GM23338 (cell line): ENCODE results near the gene DYSF. TPM values are rescaled to one million over a fixed set of nuclear protein-coding genes. Genes with fewer than 3 reads are reported as not detected.

Experiments
- ATAC-seq: fragments of 200-7000 bp; cut with Tn5 transposase; 3 replicates; pipeline ENCODE4 v1.9.1; 2020
- DNase-seq: peaks from one replicate; pipeline ENCODE4 v3.0.0-alpha.2; 2015; ENCODE audit warnings: low spot score
- H2AFZ ChIP-seq: fragments of 200-600 bp; sonication (generic); 2 replicates; pipeline ENCODE4 v1.8.0; 2016; ENCODE audit warnings: antibody characterized with exemption, mild to moderate bottlenecking, moderate library complexity
- H3F3A ChIP-seq: fragments of 200-600 bp; sonication (generic); replicated peaks from 2 replicates; pipeline ENCODE4 v1.8.0; 2017; ENCODE audit warnings: antibody characterized with exemption, mixed run types, low read depth
- H3K27ac ChIP-seq: fragments of 200-600 bp; sonication (generic); 2 replicates; pipeline ENCODE4 v1.6.1; 2016; ENCODE audit warnings: low read depth
- H3K27me3 ChIP-seq: fragments of 200-600 bp; sonication (generic); 2 replicates; pipeline ENCODE4 v1.8.0; 2016; ENCODE audit warnings: mild to moderate bottlenecking, mixed run types, moderate library complexity; ENCODE audit not compliant: insufficient read depth
- H3K36me3 ChIP-seq: fragments of 200-600 bp; sonication (generic); 2 replicates; pipeline ENCODE4 v1.8.0; 2016; ENCODE audit warnings: mild to moderate bottlenecking; ENCODE audit not compliant: insufficient read depth
- H3K4me1 ChIP-seq: fragments of 200-600 bp; sonication (generic); 2 replicates; pipeline ENCODE4 v1.8.0; 2016; ENCODE audit warnings: mild to moderate bottlenecking, moderate library complexity; ENCODE audit not compliant: insufficient read depth
- H3K4me2 ChIP-seq: fragments of 200-600 bp; sonication (generic); 2 replicates; pipeline ENCODE4 v1.7.1; 2017; ENCODE audit warnings: mixed run types
- H3K4me3 ChIP-seq: fragments of 200-600 bp; sonication (generic); 2 replicates; pipeline ENCODE4 v1.6.1; 2016; ENCODE audit warnings: mixed run types
- H3K79me2 ChIP-seq: fragments of 200-600 bp; sonication (generic); replicated peaks from 2 replicates; pipeline ENCODE4 v1.8.0; 2017; ENCODE audit warnings: mild to moderate bottlenecking; ENCODE audit not compliant: insufficient read depth
- H3K9me2 ChIP-seq: fragments of 200-600 bp; sonication (generic); 2 replicates; pipeline ENCODE4 v1.8.0; 2017; ENCODE audit not compliant: insufficient read depth
- H4K20me1 ChIP-seq: fragments of 200-600 bp; sonication (generic); replicated peaks from 2 replicates; pipeline ENCODE4 v1.8.0; 2017; ENCODE audit warnings: mild to moderate bottlenecking; ENCODE audit not compliant: insufficient read depth
- H3K27ac Mint-ChIP-seq: 2 replicates; pipeline ENCODE4 v1.8.0; 2020; ENCODE audit warnings: inconsistent platforms, mild to moderate bottlenecking, moderate library complexity, mixed read lengths
- H3K27me3 Mint-ChIP-seq: 3 replicates; pipeline ENCODE4 v1.8.0; 2022; ENCODE audit warnings: low read depth, mild to moderate bottlenecking, moderate library complexity, mixed read lengths, inconsistent platforms; ENCODE audit not compliant: insufficient read depth, poor library complexity
- H3K36me3 Mint-ChIP-seq: 3 replicates; pipeline ENCODE4 v1.8.0; 2021; ENCODE audit warnings: low read depth, mild to moderate bottlenecking, inconsistent platforms, moderate library complexity, mixed read lengths
- H3K4me1 Mint-ChIP-seq: 3 replicates; pipeline ENCODE4 v1.8.0; 2020; ENCODE audit warnings: mild to moderate bottlenecking, inconsistent platforms, mixed read lengths
- H3K4me3 Mint-ChIP-seq: 3 replicates; pipeline ENCODE4 v1.8.0; 2021; ENCODE audit warnings: moderate library complexity, mild to moderate bottlenecking, inconsistent platforms, mixed read lengths
- H3K9me3 Mint-ChIP-seq: 3 replicates; pipeline ENCODE4 v1.8.0; 2020; ENCODE audit warnings: moderate library complexity, mild to moderate bottlenecking, inconsistent platforms, mixed read lengths
- CREB1 ChIP-seq: fragments of 250-450 bp; sonication (Bioruptor Pico); IDR thresholded peaks from 2 replicates; pipeline ENCODE4 v1.5.0; 2020; ENCODE audit warnings: low read depth, mild to moderate bottlenecking, moderate library complexity
- POLR2AphosphoS5 ChIP-seq: IDR thresholded peaks from 2 replicates; pipeline ENCODE4 v1.6.1; 2016; ENCODE audit warnings: antibody characterized with exemption, low read depth
- STAT1 ChIP-seq: IDR thresholded peaks from one replicate; pipeline ENCODE4 v1.6.1; 2016; ENCODE audit warnings: antibody characterized with exemption; ENCODE audit not compliant: unreplicated experiment
- polyA plus RNA-seq: library from polyadenylated mRNA; unstranded; fragments of >200 nt; fragmentation: Nextera tagmentation; extraction: Ambion mirVana; gene quantifications from 2 replicates; pipeline ENCODE4 v1.2.1, GENCODE V29; 2016
- total RNA-seq: library from RNA; depleted of rRNA; stranded (reverse); fragments of >200 nt; shearing (Covaris generic); gene quantifications from 2 replicates; pipeline ENCODE4 v1.2.3, GENCODE V29; 2014
- TF ChIP-seq, protein P1 (sequence below): fragments of 250-450 bp; sonication (Bioruptor Pico); IDR thresholded peaks from 2 replicates; pipeline ENCODE4 v1.5.0; 2020; ENCODE audit warnings: mild to moderate bottlenecking, moderate library complexity

Gene DYSF
- total and polyA plus RNA-seq, 2 experiments from 2014 or later = 7.3 to 21.3 TPM

DNA sequence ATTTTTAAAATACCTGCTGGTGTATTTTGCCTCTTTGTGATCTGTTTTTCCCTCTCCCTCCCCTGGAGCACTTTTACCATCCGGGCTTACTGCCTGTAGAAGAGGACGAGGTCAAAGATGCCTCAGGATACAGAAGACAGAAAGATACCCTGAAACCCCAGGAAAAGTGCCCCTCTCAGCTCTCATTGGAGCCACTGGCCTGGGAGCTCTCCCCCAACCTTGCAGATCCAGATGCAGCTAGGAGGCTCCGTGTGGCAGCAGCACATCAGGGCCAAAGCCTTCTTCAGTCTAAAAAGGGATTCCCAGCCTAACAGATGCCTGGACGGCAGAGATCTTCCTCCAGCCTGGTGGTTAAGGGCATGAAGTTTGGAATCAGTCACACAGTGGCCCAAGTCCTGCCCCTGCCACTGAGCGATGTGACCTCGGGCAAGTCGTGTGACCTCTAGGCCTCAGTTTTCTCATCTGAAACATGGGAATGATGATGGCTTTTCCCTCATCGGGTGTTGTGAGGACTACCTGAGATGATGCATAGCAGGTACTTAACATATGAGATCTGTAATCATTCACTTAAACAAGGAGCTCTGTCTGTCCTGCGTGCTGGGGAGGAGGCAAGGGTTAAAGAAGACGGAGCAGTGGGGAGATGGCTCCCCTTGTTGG lies 239.4 kb downstream of the DYSF start:
- Mint-ChIP-seq H3K27me3 (peaks cover 17% of the 10 kb centered on the region), H3K4me1 (peaks cover 50% of the 10 kb centered on the region), H3K27ac (no peak overlapping the region), H3K4me3 (no peak overlapping the region), H3K36me3 (peaks cover 6% of the 10 kb centered on the region; the same call in 1 of the 3 replicates), H3K9me3 (0 out of 3 replicates have a peak, but pooled peaks cover under 1% of the 10 kb centered on the region)
- TF ChIP-seq STAT1 = no peak
- TF ChIP-seq, protein P1, sequence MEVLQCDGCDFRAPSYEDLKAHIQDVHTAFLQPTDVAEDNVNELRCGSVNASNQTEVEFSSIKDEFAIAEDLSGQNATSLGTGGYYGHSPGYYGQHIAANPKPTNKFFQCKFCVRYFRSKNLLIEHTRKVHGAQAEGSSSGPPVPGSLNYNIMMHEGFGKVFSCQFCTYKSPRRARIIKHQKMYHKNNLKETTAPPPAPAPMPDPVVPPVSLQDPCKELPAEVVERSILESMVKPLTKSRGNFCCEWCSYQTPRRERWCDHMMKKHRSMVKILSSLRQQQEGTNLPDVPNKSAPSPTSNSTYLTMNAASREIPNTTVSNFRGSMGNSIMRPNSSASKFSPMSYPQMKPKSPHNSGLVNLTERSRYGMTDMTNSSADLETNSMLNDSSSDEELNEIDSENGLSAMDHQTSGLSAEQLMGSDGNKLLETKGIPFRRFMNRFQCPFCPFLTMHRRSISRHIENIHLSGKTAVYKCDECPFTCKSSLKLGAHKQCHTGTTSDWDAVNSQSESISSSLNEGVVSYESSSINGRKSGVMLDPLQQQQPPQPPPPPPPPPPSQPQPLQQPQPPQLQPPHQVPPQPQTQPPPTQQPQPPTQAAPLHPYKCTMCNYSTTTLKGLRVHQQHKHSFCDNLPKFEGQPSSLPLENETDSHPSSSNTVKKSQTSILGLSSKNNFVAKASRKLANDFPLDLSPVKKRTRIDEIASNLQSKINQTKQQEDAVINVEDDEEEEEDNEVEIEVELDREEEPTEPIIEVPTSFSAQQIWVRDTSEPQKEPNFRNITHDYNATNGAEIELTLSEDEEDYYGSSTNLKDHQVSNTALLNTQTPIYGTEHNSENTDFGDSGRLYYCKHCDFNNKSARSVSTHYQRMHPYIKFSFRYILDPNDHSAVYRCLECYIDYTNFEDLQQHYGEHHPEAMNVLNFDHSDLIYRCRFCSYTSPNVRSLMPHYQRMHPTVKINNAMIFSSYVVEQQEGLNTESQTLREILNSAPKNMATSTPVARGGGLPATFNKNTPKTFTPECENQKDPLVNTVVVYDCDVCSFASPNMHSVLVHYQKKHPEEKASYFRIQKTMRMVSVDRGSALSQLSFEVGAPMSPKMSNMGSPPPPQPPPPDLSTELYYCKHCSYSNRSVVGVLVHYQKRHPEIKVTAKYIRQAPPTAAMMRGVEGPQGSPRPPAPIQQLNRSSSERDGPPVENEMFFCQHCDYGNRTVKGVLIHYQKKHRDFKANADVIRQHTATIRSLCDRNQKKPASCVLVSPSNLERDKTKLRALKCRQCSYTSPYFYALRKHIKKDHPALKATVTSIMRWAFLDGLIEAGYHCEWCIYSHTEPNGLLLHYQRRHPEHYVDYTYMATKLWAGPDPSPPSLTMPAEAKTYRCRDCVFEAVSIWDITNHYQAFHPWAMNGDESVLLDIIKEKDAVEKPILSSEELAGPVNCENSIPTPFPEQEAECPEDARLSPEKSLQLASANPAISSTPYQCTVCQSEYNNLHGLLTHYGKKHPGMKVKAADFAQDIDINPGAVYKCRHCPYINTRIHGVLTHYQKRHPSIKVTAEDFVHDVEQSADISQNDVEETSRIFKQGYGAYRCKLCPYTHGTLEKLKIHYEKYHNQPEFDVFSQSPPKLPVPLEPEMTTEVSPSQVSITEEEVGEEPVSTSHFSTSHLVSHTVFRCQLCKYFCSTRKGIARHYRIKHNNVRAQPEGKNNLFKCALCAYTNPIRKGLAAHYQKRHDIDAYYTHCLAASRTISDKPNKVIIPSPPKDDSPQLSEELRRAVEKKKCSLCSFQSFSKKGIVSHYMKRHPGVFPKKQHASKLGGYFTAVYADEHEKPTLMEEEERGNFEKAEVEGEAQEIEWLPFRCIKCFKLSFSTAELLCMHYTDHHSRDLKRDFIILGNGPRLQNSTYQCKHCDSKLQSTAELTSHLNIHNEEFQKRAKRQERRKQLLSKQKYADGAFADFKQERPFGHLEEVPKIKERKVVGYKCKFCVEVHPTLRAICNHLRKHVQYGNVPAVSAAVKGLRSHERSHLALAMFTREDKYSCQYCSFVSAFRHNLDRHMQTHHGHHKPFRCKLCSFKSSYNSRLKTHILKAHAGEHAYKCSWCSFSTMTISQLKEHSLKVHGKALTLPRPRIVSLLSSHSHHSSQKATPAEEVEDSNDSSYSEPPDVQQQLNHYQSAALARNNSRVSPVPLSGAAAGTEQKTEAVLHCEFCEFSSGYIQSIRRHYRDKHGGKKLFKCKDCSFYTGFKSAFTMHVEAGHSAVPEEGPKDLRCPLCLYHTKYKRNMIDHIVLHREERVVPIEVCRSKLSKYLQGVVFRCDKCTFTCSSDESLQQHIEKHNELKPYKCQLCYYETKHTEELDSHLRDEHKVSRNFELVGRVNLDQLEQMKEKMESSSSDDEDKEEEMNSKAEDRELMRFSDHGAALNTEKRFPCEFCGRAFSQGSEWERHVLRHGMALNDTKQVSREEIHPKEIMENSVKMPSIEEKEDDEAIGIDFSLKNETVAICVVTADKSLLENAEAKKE (CRISPR knock-in tag) = no peak
- no peaks in the 10 kb centered on the region for H3K9me2 ChIP-seq
- H3F3A ChIP-seq = no peaks in the 10 kb centered on the region
- no peaks in the 10 kb centered on the region for H3K27me3 ChIP-seq
- no peaks in the 10 kb centered on the region for H4K20me1 ChIP-seq
- ATAC-seq = no peak
- H3K4me2 ChIP-seq = no peak overlapping the region
- no peaks in the 10 kb centered on the region for H3K36me3 ChIP-seq
- no peak overlapping the region for H2AFZ ChIP-seq
- no peaks in the 10 kb centered on the region for H3K79me2 ChIP-seq
- H3K4me3 ChIP-seq = no peak overlapping the region
- H3K27ac ChIP-seq = no peak overlapping the region
- DNase-seq = no peak
- H3K4me1 ChIP-seq = peaks cover 20% of the 10 kb centered on the region

DNA sequence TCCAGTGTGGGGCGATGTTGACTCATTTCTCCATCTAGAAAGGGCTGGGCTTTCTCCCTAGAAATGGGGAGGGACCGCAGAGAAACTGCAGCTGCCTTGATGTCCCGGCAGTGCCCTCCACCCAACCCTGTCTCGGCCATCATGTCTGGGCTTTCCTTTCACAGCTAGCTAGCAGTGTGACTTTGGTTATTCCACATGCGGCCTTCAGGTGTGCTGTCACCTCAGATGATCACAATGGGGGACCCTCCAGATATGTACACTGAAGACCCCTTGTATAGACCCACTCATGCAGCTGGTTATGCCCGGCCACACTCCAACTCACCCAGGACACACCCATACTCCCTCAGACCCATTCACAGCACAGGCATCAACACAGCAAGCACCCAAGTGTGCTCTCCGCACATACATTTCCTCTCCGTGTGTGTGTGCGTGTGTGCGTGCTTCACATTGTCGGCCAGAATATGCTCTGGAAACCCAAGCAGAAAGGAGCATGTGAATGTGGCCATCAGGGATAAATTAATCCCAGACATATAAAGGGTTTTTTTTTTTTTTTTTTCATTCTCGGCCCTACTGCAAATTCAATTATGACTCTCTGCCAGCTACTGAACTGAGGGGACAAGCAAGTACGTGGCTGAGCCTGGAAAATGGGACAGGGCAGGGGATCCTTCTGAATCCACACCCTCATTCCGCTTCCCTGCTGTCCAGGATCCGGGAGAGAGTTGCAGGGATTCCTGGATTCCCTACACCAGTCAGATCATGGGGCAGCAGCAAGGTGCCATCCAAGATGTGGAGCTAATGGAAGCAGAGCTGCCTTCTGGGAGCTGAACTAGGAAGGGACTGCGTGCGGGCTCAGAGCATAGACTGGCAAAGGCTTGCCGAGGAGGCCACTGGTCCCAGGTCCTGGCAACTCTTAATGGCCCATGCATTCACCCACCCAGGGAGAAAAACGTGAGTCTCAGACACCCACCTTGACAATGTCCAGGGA lies 240.2 kb downstream of the DYSF start:
- no peak overlapping the region for H3K4me2 ChIP-seq
- no peak overlapping the region for H3K27ac ChIP-seq
- ATAC-seq = no peak
- TF ChIP-seq STAT1 (no peak), CREB1 (CRISPR knock-in tag) (no peak), POLR2AphosphoS5 (no peak)

More for the DNA sequence above, 240.2 kb downstream of the DYSF start:
- peaks cover 2% of the 10 kb centered on the region; the same call in 1 of the 3 replicates for H3K36me3 Mint-ChIP-seq
- no peaks in the 10 kb centered on the region for H3K36me3 ChIP-seq
- H3K4me3 ChIP-seq = no peak overlapping the region
- no peak overlapping the region for H3K27ac Mint-ChIP-seq
- H3K9me3 Mint-ChIP-seq = peaks cover 6% of the 10 kb centered on the region; the same call in 1 of the 3 replicates
- H3K79me2 ChIP-seq = no peaks in the 10 kb centered on the region
- H3K4me1 Mint-ChIP-seq = peaks cover 50% of the 10 kb centered on the region
- H3K9me2 ChIP-seq = no peaks in the 10 kb centered on the region
- peaks cover 20% of the 10 kb centered on the region for H3K4me1 ChIP-seq
- peak overlapping the region; percentile 2; the same call in 1 of the 2 replicates for H2AFZ ChIP-seq
- H4K20me1 ChIP-seq = no peaks in the 10 kb centered on the region
- peaks cover 17% of the 10 kb centered on the region for H3K27me3 Mint-ChIP-seq
- DNase-seq = no peak
- H3K27me3 ChIP-seq = no peaks in the 10 kb centered on the region
- H3K4me3 Mint-ChIP-seq = no peak overlapping the region
- no peaks in the 10 kb centered on the region for H3F3A ChIP-seq
